Stimulated activated CD4-positive, alpha-beta T cell treated with anti-CD3 and anti-CD28 coated beads, Interleukin-1b, Interleukin-23, amount 100 ng/mL, for 48 hours (primary cell): ENCODE results near the gene CASP5.

Source experiments
- DNase-seq: peaks from one replicate; pipeline ENCODE4 v3.0.0-alpha.2; 2020

CASP5 gene

GRCh38 chr11:104965735-104966134, 57.2 kb downstream of the CASP5 start:
- no peak for DNase-seq

- DNase-seq = no peak
Measured at GRCh38 chr11:104964247-104964646, 58.7 kb downstream of the CASP5 start.

- no peak for DNase-seq
Measured at GRCh38 chr11:104962852-104963251, 60.1 kb downstream of the CASP5 start.

GRCh38 chr11:104957280-104957679, 65.7 kb downstream of the CASP5 start:
- DNase-seq = no peak

GRCh38 chr11:104956528-104956927, 66.4 kb downstream of the CASP5 start:
- DNase-seq = no peak

- DNase-seq = no peak
Measured at GRCh38 chr11:104946907-104947306, 76.1 kb downstream of the CASP5 start.
